ENCODE results near the gene FOXK1.
"Not testable (repeated sequence)": the region's sequence is repeated elsewhere in the genome, so short reads cannot be mapped to it uniquely, and the experiment has no call there.

Gene FOXK1

DNA sequence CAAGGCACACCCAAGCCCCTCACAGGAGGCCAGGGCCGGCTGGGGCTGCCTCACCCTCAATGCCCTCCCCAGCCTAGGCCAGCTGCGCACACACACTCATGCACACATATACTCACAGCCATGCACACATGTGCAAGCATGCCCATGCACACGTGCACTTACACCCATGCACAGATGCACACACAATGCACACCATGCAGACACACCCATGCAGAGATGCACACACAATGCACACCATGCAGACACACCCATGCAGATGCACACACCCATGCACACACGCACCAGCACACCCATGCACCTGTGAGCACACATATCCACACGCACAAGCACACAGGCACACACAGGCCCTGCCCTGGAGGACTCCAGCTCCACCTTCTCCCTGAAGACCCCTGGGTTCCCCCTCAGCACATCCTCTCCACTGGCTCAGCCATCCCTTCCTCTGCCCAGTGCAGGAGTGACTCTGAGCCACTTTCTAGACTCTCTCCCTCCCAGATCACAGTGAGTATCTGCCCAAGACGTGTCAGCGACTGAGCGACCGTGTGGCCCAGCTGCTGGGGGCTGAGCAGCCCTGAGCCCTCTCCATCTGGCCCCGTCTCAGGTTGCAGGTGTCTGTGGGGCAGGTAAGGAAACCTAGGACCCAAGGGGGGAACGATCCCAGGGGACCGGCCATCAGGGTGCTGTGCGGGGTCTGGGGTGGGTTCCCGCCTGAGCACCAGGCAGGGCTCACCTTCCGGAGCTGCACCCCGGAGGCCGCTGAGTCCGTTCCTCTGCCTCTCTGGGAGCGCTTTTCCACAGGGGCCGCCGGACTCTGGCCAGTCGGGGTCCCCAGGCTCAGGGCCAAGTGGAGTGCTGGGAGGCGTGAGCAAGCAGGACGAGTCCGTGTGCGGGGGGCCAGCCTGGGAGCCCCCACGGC lies 119.1 kb downstream of the FOXK1 start:
- CTCF ChIA-PET, result interaction anchor here (1.7 kb wide), 1 partner anchor 83 kb away, joined by 3 read pairs; the partner anchor contains the start of gene RADIL
- POLR2A ChIA-PET, result no interaction called here
- no peaks in the 10 kb centered on the region for H3K36me3 ChIP-seq (ENCODE audit: control insufficient read depth in 2 of 2, insufficient read depth in 1 of 2, low read length in 2 of 2)

DNA sequence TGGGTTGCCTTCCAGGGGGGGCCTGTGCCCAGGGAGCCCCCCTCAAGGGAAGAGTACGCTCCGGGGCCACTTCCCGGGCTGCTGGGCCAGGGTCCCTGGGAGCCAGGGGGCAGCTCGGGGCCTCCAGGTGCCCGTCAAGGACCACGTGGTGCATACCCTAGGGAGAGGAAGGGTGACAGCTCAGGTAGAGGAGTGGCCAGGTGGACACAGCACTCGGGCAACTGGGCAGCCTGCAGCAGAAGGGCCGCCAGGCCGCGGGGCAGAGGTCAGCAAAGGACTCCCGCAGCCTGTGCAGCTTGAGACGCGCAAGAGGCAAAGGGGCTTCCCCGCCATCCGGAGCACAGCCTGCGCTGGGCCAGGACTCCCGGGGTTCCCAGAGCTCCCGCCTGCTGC lies 119.7 kb downstream of the FOXK1 start:
- CTCF ChIA-PET, result no interaction called here
- no peaks in the 10 kb centered on the region for H3K4me1 ChIP-seq (ENCODE audit: control insufficient read depth, insufficient read depth, low read length)
- H3K4me3 ChIP-seq (ENCODE audit: low read depth, low read length), result no peak overlapping the region

More for the DNA sequence above, 119.1 kb downstream of the FOXK1 start:
- Histone ChIP-seq H3K4me1 (ENCODE audit: control insufficient read depth, insufficient read depth, low read length) (no peaks in the 10 kb centered on the region), H3K4me3 (ENCODE audit: low read depth, low read length) (no peak overlapping the region), H3K9me3 (ENCODE audit: control insufficient read depth, insufficient read depth, low read depth, low read length) (no peaks in the 10 kb centered on the region), H3K27ac (ENCODE audit: extremely low read depth, low read depth, low read length) (no peak overlapping the region)
- TF ChIP-seq ZNF404 (tag by site-specific recombination; IDR thresholded peaks at IDR 0.05) (no peak), TRIM28 (IDR thresholded peaks at IDR 0.05; ENCODE audit: borderline replicate concordance, low read length) (no peak), BCL11B (tag by site-specific recombination; IDR thresholded peaks at IDR 0.05; ENCODE audit: low read depth) (no peak), KLF9 (tag by site-specific recombination; IDR thresholded peaks at IDR 0.05; ENCODE audit: low read depth) (0 out of 2 replicates have a peak, but pooled peaks have one; percentile 9), HOXC10 (CRISPR knock-in tag; IDR thresholded peaks at IDR 0.05) (no peak), ZFP37 (tag by site-specific recombination; IDR thresholded peaks at IDR 0.05) (no peak), KLF16 (tag by site-specific recombination; IDR thresholded peaks at IDR 0.05) (no peak)
- TF ChIP-seq, protein P1, sequence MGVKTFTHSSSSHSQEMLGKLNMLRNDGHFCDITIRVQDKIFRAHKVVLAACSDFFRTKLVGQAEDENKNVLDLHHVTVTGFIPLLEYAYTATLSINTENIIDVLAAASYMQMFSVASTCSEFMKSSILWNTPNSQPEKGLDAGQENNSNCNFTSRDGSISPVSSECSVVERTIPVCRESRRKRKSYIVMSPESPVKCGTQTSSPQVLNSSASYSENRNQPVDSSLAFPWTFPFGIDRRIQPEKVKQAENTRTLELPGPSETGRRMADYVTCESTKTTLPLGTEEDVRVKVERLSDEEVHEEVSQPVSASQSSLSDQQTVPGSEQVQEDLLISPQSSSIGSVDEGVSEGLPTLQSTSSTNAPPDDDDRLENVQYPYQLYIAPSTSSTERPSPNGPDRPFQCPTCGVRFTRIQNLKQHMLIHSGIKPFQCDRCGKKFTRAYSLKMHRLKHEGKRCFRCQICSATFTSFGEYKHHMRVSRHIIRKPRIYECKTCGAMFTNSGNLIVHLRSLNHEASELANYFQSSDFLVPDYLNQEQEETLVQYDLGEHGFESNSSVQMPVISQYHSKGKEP (tag by site-specific recombination; IDR thresholded peaks at IDR 0.05), result no peak
- TF ChIP-seq, protein P2, sequence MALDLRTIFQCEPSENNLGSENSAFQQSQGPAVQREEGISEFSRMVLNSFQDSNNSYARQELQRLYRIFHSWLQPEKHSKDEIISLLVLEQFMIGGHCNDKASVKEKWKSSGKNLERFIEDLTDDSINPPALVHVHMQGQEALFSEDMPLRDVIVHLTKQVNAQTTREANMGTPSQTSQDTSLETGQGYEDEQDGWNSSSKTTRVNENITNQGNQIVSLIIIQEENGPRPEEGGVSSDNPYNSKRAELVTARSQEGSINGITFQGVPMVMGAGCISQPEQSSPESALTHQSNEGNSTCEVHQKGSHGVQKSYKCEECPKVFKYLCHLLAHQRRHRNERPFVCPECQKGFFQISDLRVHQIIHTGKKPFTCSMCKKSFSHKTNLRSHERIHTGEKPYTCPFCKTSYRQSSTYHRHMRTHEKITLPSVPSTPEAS (tag by site-specific recombination; IDR thresholded peaks at IDR 0.05), result peak; percentile 75

DNA sequence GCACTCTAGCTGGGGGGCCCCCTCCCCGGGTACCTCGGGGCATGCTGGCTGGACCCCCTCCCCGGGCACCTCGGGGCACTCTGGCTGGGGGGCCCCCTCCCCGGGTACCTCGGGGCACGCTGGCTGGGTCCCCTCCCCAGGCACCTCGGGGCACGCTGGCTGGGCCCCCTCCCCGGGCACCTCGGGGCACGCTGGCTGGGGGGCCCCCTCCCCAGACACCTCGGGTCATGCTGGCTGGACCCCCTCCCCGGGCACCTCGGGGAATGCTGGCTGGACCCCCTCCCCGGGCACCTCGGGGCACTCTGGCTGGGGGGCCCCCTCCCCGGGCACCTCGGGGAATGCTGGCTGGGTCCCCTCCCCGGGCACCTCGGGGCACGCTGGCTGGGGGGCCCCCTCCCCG lies 120.5 kb downstream of the FOXK1 start:
- CTCF ChIA-PET; H3K36me3 ChIP-seq (ENCODE audit: control insufficient read depth in 2 of 2, insufficient read depth in 1 of 2, low read length in 2 of 2); H3K4me1 ChIP-seq (ENCODE audit: control insufficient read depth, insufficient read depth, low read length); H3K27ac ChIP-seq (ENCODE audit: extremely low read depth, low read depth, low read length); H3K9me3 ChIP-seq (ENCODE audit: control insufficient read depth, insufficient read depth, low read depth, low read length); POLR2A ChIA-PET; H3K4me3 ChIP-seq (ENCODE audit: low read depth, low read length): not testable (repeated sequence)

More for the DNA sequence above, 119.7 kb downstream of the FOXK1 start:
- no peak for TF ChIP-seq ZNF133 (tag by site-specific recombination; IDR thresholded peaks at IDR 0.05)
- TF ChIP-seq, protein P3, sequence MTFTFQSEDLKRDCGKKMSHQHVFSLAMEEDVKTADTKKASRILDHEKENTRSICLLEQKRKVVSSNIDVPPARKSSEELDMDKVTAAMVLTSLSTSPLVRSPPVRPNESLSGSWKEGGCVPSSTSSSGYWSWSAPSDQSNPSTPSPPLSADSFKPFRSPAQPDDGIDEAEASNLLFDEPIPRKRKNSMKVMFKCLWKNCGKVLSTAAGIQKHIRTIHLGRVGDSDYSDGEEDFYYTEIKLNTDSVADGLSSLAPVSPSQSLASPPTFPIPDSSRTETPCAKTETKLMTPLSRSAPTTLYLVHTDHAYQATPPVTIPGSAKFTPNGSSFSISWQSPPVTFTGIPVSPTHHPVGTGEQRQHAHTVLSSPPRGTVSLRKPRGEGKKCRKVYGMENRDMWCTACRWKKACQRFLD (tag by site-specific recombination; IDR thresholded peaks at IDR 0.05), result no peak
- H3K36me3 ChIP-seq (ENCODE audit: control insufficient read depth in 2 of 2, insufficient read depth in 1 of 2, low read length in 2 of 2), result no peaks in the 10 kb centered on the region
- no peak overlapping the region for H3K27ac ChIP-seq (ENCODE audit: extremely low read depth, low read depth, low read length)
- H3K9me3 ChIP-seq (ENCODE audit: control insufficient read depth, insufficient read depth, low read depth, low read length), result no peaks in the 10 kb centered on the region
- POLR2A ChIA-PET, result no interaction called here

DNA sequence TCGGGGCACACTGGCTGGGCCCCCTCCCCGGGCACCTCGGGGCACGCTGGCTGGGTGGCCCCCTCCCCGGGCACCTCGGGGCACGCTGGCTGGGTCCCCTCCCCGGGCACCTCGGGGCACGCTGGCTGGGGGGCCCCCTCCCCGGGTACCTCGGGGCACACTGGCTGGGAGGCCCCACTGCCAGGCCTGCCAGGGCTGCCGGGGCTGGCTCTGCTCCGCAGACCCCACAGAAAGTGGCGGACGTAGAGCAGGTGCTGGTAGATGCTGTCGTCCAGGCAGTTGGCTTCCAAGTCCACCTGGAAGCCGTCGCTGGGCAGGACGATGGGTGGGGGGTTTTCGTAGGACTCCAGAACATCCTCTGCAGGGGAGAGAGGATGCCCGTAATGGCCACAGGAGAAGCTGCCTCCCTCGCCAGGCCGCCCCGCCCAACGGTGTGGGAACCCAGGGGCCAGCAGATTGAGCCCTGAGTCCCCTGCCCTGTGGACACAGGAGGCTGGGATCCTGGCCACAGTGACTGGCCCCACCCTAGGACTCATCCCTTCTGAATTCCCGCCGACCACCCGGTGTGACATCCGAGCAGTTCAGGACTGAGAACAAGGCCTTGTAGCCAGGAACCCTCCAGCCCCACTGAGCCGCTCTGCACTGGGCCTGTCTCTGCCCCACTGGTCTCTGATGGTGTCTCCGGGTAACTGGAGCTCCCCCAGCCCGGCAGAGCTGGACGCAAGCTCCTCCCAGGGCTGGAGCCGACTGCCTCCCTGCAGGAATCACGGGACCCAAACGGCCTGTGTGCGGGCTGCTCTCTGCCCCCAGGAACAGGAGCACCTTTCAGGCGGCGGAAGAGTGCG lies 121.5 kb downstream of the FOXK1 start:
- no peak for TF ChIP-seq ZNF112 (tag by site-specific recombination; IDR thresholded peaks at IDR 0.05)
- TF ChIP-seq ZNF266 (tag by site-specific recombination; IDR thresholded peaks at IDR 0.05; ENCODE audit: low read depth), result no peak
- TF ChIP-seq, protein P4, sequence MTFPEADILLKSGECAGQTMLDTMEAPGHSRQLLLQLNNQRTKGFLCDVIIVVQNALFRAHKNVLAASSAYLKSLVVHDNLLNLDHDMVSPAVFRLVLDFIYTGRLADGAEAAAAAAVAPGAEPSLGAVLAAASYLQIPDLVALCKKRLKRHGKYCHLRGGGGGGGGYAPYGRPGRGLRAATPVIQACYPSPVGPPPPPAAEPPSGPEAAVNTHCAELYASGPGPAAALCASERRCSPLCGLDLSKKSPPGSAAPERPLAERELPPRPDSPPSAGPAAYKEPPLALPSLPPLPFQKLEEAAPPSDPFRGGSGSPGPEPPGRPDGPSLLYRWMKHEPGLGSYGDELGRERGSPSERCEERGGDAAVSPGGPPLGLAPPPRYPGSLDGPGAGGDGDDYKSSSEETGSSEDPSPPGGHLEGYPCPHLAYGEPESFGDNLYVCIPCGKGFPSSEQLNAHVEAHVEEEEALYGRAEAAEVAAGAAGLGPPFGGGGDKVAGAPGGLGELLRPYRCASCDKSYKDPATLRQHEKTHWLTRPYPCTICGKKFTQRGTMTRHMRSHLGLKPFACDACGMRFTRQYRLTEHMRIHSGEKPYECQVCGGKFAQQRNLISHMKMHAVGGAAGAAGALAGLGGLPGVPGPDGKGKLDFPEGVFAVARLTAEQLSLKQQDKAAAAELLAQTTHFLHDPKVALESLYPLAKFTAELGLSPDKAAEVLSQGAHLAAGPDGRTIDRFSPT (tag by site-specific recombination; IDR thresholded peaks at IDR 0.05), result no peak
- TF ChIP-seq, protein P5, sequence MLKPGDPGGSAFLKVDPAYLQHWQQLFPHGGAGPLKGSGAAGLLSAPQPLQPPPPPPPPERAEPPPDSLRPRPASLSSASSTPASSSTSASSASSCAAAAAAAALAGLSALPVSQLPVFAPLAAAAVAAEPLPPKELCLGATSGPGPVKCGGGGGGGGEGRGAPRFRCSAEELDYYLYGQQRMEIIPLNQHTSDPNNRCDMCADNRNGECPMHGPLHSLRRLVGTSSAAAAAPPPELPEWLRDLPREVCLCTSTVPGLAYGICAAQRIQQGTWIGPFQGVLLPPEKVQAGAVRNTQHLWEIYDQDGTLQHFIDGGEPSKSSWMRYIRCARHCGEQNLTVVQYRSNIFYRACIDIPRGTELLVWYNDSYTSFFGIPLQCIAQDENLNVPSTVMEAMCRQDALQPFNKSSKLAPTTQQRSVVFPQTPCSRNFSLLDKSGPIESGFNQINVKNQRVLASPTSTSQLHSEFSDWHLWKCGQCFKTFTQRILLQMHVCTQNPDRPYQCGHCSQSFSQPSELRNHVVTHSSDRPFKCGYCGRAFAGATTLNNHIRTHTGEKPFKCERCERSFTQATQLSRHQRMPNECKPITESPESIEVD (tag by site-specific recombination; IDR thresholded peaks at IDR 0.05), result no peak
- TF ChIP-seq ZNF274 (IDR thresholded peaks at IDR 0.05; ENCODE audit: low read length), result no peak
- no peak for TF ChIP-seq ZNF274 (tag by site-specific recombination; IDR thresholded peaks at IDR 0.05; ENCODE audit: borderline replicate concordance)
- TF ChIP-seq ZNF132 (tag by site-specific recombination; IDR thresholded peaks at IDR 0.05; ENCODE audit: borderline replicate concordance), result no peak
- ChIA-PET CTCF (no interaction called here), POLR2A (no interaction called here)
- H3K27ac ChIP-seq (ENCODE audit: extremely low read depth, low read depth, low read length), result no peak overlapping the region
- no peaks in the 10 kb centered on the region for H3K4me1 ChIP-seq (ENCODE audit: control insufficient read depth, insufficient read depth, low read length)
- H3K4me3 ChIP-seq (ENCODE audit: low read depth, low read length), result no peak overlapping the region
- H3K9me3 ChIP-seq (ENCODE audit: control insufficient read depth, insufficient read depth, low read depth, low read length), result no peaks in the 10 kb centered on the region
- no peaks in the 10 kb centered on the region for H3K36me3 ChIP-seq (ENCODE audit: control insufficient read depth in 2 of 2, insufficient read depth in 1 of 2, low read length in 2 of 2)
